Thyroid gland (tissue), 4 donors: ENCODE measurements around the gene GNG10. TPM values are rescaled to one million over a fixed set of nuclear protein-coding genes. Genes with fewer than 3 reads are reported as not detected.
"Not testable (repeated sequence)": the region's sequence is repeated elsewhere in the genome, so short reads cannot be mapped to it uniquely, and the experiment has no call there.

Experiments used
- DNase-seq, 2 donors: peaks; one replicate each; pipeline ENCODE4 v3.0.0-alpha.2; 2019
- H3K27ac ChIP-seq, 3 donors: fragments of 200-600 bp; sonication (generic); 1 replicate in 2 of 3; 2 replicates in 1 of 3; pipeline ENCODE4 v1.5.1; 2016 to 2019; ENCODE audit warnings: mild to moderate bottlenecking in 1 of 3, moderate library complexity in 1 of 3
- H3K27me3 ChIP-seq: fragments of 200-600 bp; sonication (generic); one replicate; pipeline ENCODE4 v1.5.1; 2019
- H3K36me3 ChIP-seq, 2 donors: fragments of 200-600 bp; sonication (generic); one replicate each; pipeline ENCODE4 v1.5.1; 2016 to 2019
- H3K4me1 ChIP-seq, 2 donors: fragments of 200-600 bp; sonication (generic); one replicate each; pipeline ENCODE4 v1.5.1; 2017 to 2019
- H3K4me3 ChIP-seq, 3 donors: fragments of 200-600 bp; sonication (generic); replicated peaks in 1 of 3; 1 replicate in 2 of 3; 2 replicates in 1 of 3; pipeline ENCODE4 v1.5.1; 2016; ENCODE audit warnings: mild to moderate bottlenecking in 1 of 3
- H3K9me3 ChIP-seq: fragments of 200-600 bp; sonication (generic); one replicate; pipeline ENCODE4 v1.5.1; 2017
- POLR2A ChIP-seq, 2 donors: fragments of 450-650 bp; IDR thresholded peaks; one replicate each; pipeline ENCODE4 v1.6.1; 2017; ENCODE audit warnings: antibody characterized with exemption in 2 of 2, mild to moderate bottlenecking in 2 of 2, moderate library complexity in 1 of 2
- WGBS, 2 donors: methylation state at CpG; one replicate each; pipeline ENCODE4 v1.1.5; 2017; 5-methylcytosine and 5-hydroxymethylcytosine counted together
- intact Hi-C: fragments of 100-400 bp; cut with DNase I; formaldehyde crosslinking; loops from one replicate; pipeline ENCODE4 v1.15.1; 2023
- total RNA-seq, 4 donors: library from RNA; depleted of rRNA; stranded (reverse); fragments of >200 nt; gene quantifications; one replicate each; pipeline ENCODE4 v1.2.3, GENCODE V29; 2016
- TF ChIP-seq, protein P1 (sequence below), 6 experiments: fragments of 200-600 bp in 3 of 6; fragments of 450-650 bp in 3 of 6; sonication (generic) in 3 of 6; IDR thresholded peaks; one replicate each; pipeline ENCODE4 v1.5.1; 2016 to 2019; ENCODE audit warnings: antibody characterized with exemption in 6 of 6, mild to moderate bottlenecking in 2 of 6, inconsistent platforms in 1 of 6, moderate library complexity in 1 of 6

The GNG10 gene
- total RNA-seq, 4 donors from 2014 or later = 44.8 to 57.3 (median 53.5) TPM

DNA sequence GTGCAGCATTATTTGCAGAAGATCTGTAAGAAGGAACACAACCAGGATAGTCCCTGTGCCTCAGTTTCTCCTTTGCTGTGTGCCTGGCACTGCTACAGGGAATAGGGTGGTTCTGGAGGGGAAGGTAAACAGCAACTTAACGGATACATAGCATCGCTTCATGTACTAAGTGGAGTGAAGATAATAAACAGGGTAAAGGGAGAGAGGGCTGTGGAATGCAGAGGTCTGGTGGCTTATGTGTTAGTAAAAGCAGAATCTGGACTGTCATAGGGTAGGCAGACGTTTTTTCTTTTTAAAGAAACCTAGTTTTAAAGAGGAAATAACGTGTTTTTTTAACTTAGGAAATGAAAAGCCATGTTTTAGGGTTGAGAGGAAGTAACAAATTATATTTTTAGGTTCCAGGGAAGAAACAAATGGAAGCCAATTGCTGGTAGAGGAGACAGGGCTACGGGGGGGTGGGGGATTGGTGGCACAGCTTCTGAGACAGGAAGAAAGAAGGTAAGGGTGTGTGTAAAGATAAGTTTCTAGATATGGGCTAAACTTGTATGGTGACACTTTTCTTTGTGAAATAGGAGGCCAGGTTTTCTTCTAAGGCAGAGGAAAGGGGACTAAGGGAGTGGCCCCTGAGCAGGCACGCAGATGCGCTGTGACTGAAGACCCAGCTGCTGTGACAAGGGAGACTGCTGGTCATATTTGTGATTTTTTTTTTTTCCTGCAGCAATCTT lies 1.3 kb downstream of the GNG10 start:
- H3K27ac ChIP-seq = peak overlapping the region in 2 of 3 donors; percentile 69 to 78
- H3K4me1 ChIP-seq = peaks cover 0 to 4% of the 10 kb centered on the region in 2 donors
- H3K27me3 ChIP-seq = no peaks in the 10 kb centered on the region
- peak overlapping the region in 2 of 3 donors; percentile 27 to 63 for H3K4me3 ChIP-seq
- no peak for DNase-seq
- WGBS, 2 donors = 46 to 63% methylated on average over 7 of the region's 7 CpGs
- intact Hi-C loops = no loop called here
- H3K9me3 ChIP-seq = no peaks in the 10 kb centered on the region
- peaks cover 10 to 12% of the 10 kb centered on the region in 2 donors for H3K36me3 ChIP-seq
- no peak for TF ChIP-seq POLR2A (IDR thresholded peaks at IDR 0.05)
- TF ChIP-seq, protein P1, sequence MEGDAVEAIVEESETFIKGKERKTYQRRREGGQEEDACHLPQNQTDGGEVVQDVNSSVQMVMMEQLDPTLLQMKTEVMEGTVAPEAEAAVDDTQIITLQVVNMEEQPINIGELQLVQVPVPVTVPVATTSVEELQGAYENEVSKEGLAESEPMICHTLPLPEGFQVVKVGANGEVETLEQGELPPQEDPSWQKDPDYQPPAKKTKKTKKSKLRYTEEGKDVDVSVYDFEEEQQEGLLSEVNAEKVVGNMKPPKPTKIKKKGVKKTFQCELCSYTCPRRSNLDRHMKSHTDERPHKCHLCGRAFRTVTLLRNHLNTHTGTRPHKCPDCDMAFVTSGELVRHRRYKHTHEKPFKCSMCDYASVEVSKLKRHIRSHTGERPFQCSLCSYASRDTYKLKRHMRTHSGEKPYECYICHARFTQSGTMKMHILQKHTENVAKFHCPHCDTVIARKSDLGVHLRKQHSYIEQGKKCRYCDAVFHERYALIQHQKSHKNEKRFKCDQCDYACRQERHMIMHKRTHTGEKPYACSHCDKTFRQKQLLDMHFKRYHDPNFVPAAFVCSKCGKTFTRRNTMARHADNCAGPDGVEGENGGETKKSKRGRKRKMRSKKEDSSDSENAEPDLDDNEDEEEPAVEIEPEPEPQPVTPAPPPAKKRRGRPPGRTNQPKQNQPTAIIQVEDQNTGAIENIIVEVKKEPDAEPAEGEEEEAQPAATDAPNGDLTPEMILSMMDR (IDR thresholded peaks at IDR 0.05) = no peak

DNA sequence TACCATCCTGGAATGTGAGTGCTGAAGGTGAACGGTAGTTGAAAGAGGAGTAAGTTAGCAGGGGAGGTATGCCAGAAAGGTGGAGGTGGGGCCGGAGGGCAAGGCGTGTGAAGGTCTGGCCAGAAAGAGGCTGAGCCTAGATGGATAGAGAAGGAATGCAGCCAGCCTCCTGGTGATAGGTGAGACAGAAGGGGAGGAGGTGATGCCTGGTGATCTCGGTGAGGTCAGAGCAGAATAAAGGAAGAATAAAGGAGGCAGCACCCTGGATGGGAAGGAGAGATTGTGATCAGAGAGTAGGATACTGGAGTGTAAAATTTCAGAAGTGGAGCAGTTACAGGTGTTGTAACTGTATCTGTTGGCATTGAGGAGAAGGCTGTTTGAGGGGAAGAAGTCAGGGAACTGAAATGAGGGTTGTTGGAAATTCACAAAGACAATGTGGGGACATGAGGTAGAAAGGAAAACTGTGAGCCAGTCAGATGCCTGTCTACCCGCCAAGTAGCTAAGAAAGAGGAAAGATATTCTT lies 2.0 kb downstream of the GNG10 start:
- no peak overlapping the region for H3K27ac ChIP-seq
- WGBS, 2 donors = 70 to 79% methylated on average over 5 of the region's 5 CpGs
- intact Hi-C loops = no loop called here
- DNase-seq = no peak
- peaks cover 0 to 4% of the 10 kb centered on the region in 2 donors for H3K4me1 ChIP-seq
- H3K27me3 ChIP-seq = no peaks in the 10 kb centered on the region
- H3K36me3 ChIP-seq = peaks cover 12 to 14% of the 10 kb centered on the region in 2 donors
- no peak for TF ChIP-seq POLR2A (IDR thresholded peaks at IDR 0.05)
- TF ChIP-seq, protein P1 (IDR thresholded peaks at IDR 0.05) = no peak
- no peaks in the 10 kb centered on the region for H3K9me3 ChIP-seq
- no peak overlapping the region for H3K4me3 ChIP-seq

DNA sequence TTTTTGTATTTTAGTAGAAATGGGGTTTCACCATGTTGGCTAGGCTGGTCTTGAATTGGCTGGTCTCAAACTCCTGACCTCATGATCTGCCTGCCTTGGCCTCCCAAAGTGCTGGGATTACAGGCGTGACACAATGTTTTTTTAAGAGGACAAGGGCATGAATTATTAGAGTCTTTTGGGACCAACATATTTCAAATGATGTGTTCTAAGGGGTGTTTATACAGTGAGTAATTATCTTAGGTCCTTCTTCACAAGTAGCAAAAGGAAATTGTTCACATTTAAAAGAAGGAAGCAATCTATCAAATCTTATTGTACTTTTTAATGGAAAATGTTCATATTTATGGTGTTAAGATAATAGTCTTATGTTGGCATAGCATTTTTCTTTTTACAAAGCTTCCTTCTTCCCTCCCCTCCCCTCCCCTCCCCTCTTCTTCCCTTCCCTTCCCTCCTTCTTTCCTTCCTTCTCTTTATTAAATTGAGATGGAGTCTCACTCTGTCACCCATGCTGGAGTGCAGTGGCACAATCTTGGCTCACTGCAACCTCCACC lies 6.7 kb downstream of the GNG10 start:
- no peak overlapping the region for H3K27ac ChIP-seq
- H3K36me3 ChIP-seq = peaks cover 14 to 15% of the 10 kb centered on the region in 2 donors
- H3K4me3 ChIP-seq = no peak overlapping the region
- 82 to 100% methylated on average over 1 of the region's 1 CpG for WGBS, 2 donors
- DNase-seq = no peak
- peaks cover 0 to 3% of the 10 kb centered on the region in 2 donors for H3K4me1 ChIP-seq
- no peaks in the 10 kb centered on the region for H3K27me3 ChIP-seq
- intact Hi-C loops = no loop called here
- no peaks in the 10 kb centered on the region for H3K9me3 ChIP-seq
- TF ChIP-seq, protein P1 (IDR thresholded peaks at IDR 0.05) = no peak
- no peak for TF ChIP-seq POLR2A (IDR thresholded peaks at IDR 0.05)

DNA sequence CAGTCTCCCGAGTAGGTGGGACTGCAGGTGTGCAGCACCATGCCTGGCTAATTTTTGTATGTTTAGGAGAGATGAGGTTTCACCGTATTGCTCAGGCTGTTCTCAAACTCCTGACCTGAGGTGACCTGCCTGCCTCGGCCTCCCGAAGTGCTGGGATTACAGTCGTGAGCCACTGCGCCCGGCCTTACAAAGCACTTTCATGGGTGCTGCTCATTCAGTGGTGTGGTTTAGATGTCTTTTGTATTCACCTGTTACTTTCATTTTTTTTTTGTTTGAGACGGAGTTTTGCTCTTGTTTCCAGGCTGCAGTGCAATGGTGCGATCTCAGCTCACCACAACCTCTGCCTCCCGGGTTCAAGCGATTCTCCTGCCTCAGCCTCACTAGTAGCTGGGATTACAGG lies 7.2 kb downstream of the GNG10 start:
- 91 to 92% methylated on average over 11 of the region's 11 CpGs for WGBS, 2 donors
- H3K4me3 ChIP-seq, H3K4me1 ChIP-seq, H3K27ac ChIP-seq, H3K9me3 ChIP-seq, DNase-seq, intact Hi-C loops, H3K27me3 ChIP-seq: not testable (repeated sequence)
- H3K36me3 ChIP-seq = peaks cover 14 to 15% of the 10 kb centered on the region in 2 donors

DNA sequence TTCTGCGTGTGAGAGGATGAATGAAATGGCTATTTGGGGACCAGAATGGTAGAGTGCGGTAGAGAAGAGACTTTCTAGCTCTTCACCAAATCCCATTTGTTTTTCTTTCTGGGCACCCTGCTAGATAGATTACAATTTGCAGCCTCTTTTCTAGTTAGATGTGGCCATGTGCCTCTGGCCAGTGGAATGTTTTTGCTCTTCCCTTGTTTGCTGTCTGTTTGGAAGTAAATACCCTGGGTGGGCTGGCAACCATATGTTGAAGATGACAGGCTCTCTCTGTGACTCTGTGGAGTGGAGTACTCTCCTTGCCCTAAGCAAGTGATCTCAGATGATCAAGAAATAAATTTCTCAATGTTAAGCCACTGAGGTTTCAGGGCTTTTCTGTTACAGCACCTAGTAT lies 12.9 kb downstream of the GNG10 start:
- TF ChIP-seq, protein P1 (IDR thresholded peaks at IDR 0.05) = no peak
- no peak for TF ChIP-seq POLR2A (IDR thresholded peaks at IDR 0.05)
- no peak overlapping the region for H3K27ac ChIP-seq
- intact Hi-C loops = no loop called here
- WGBS, 2 donors = 91 to 100% methylated on average over 2 of the region's 2 CpGs
- H3K27me3 ChIP-seq = no peaks in the 10 kb centered on the region
- H3K9me3 ChIP-seq = no peaks in the 10 kb centered on the region
- H3K4me3 ChIP-seq = no peak overlapping the region
- peaks cover 0 to 3% of the 10 kb centered on the region in 2 donors for H3K36me3 ChIP-seq
- H3K4me1 ChIP-seq = no peaks in the 10 kb centered on the region
- DNase-seq = no peak
